Measurements from ENCODE around the gene GPHB5.

GPHB5 gene

DNA sequence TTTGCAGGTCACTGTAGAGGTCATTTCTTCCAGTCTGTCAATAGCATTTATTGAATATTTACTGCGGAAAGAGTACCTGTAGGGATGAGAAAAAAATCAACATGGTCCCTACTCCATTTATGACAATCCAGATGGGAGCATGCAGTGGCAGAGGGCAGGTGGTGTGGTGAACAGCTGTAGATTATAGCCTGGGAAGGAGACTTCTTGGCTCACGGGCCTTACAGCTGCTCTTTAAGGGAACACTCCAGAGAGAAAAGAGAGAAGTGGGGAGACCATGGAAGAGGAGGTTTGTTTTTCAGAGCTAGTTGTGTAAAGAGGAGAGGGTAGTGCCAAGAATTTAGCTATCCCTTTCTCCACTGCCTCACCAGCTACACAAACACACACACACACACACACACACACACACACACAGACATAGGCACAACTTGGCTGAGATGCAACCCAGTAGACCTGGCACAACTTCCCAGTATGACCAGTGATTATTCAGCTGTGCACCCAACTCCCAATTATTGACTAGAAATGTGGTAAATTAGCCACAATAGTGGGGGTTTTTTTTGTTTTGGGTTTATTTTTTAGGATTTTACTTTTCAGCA, 41.0 kb downstream of the GPHB5 start:
- H3K4me3 ChIP-seq (ENCODE audit: severe bottlenecking), result no peak overlapping the region
- H3K9me3 ChIP-seq (ENCODE audit: severe bottlenecking), result no peaks in the 10 kb centered on the region
- H3K36me3 ChIP-seq (ENCODE audit: low read depth), result no peaks in the 10 kb centered on the region
- no peak overlapping the region for H3K27ac ChIP-seq (ENCODE audit: poor library complexity, severe bottlenecking)
- no peaks in the 10 kb centered on the region for H3K4me1 ChIP-seq (ENCODE audit: insufficient read depth, poor library complexity, severe bottlenecking)
- H3K27me3 ChIP-seq (ENCODE audit: insufficient read depth, poor library complexity, severe bottlenecking), result peaks cover 2% of the 10 kb centered on the region
- TF ChIP-seq, protein P1, sequence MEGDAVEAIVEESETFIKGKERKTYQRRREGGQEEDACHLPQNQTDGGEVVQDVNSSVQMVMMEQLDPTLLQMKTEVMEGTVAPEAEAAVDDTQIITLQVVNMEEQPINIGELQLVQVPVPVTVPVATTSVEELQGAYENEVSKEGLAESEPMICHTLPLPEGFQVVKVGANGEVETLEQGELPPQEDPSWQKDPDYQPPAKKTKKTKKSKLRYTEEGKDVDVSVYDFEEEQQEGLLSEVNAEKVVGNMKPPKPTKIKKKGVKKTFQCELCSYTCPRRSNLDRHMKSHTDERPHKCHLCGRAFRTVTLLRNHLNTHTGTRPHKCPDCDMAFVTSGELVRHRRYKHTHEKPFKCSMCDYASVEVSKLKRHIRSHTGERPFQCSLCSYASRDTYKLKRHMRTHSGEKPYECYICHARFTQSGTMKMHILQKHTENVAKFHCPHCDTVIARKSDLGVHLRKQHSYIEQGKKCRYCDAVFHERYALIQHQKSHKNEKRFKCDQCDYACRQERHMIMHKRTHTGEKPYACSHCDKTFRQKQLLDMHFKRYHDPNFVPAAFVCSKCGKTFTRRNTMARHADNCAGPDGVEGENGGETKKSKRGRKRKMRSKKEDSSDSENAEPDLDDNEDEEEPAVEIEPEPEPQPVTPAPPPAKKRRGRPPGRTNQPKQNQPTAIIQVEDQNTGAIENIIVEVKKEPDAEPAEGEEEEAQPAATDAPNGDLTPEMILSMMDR (IDR thresholded peaks at IDR 0.05; ENCODE audit: poor library complexity, severe bottlenecking), result no peak
- ATAC-seq (ENCODE audit: low read depth) (no peak), DNase-seq (ENCODE audit: low spot score) (no peak)

GRCh38 chr14:63276492-63277342, 42.0 kb downstream of the GPHB5 start:
- peak; percentile 73 for ATAC-seq (ENCODE audit: low read depth)
- Histone ChIP-seq H3K36me3 (ENCODE audit: low read depth) (no peaks in the 10 kb centered on the region), H3K27ac (ENCODE audit: poor library complexity, severe bottlenecking) (no peak overlapping the region), H3K4me1 (ENCODE audit: insufficient read depth, poor library complexity, severe bottlenecking) (no peaks in the 10 kb centered on the region), H3K9me3 (ENCODE audit: severe bottlenecking) (no peaks in the 10 kb centered on the region), H3K4me3 (ENCODE audit: severe bottlenecking) (no peak overlapping the region), H3K27me3 (ENCODE audit: insufficient read depth, poor library complexity, severe bottlenecking) (peaks cover 2% of the 10 kb centered on the region)
- no peak for DNase-seq (ENCODE audit: low spot score)
- TF ChIP-seq, protein P1 (IDR thresholded peaks at IDR 0.05; ENCODE audit: poor library complexity, severe bottlenecking), result peak; percentile 93

DNA sequence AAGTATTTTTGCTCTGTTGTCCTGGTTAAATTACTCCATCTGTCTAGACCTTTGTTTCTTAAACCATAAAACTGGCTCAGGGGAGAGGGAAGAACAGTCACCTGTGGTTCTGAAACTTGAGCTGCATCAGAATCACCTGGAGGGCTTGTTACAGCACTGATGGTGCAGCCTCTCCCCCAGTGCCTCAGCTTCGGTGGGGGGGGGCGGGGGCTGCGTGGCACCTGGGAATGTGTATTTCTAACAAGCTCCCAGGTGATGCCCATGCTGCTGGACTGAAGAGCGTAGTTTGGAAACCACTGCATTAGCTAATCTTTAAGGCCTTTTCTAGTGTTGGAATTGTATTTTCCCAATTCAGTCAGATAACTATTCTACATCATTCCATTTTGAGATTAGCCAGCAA, 42.7 kb downstream of the GPHB5 start:
- Histone ChIP-seq H3K4me1 (ENCODE audit: insufficient read depth, poor library complexity, severe bottlenecking) (no peaks in the 10 kb centered on the region), H3K27ac (ENCODE audit: poor library complexity, severe bottlenecking) (no peak overlapping the region), H3K9me3 (ENCODE audit: severe bottlenecking) (no peaks in the 10 kb centered on the region), H3K4me3 (ENCODE audit: severe bottlenecking) (no peak overlapping the region), H3K27me3 (ENCODE audit: insufficient read depth, poor library complexity, severe bottlenecking) (peaks cover 2% of the 10 kb centered on the region), H3K36me3 (ENCODE audit: low read depth) (no peaks in the 10 kb centered on the region)
- DNase-seq (ENCODE audit: low spot score) (no peak), ATAC-seq (ENCODE audit: low read depth) (no peak)
- TF ChIP-seq, protein P1 (IDR thresholded peaks at IDR 0.05; ENCODE audit: poor library complexity, severe bottlenecking), result no peak

DNA sequence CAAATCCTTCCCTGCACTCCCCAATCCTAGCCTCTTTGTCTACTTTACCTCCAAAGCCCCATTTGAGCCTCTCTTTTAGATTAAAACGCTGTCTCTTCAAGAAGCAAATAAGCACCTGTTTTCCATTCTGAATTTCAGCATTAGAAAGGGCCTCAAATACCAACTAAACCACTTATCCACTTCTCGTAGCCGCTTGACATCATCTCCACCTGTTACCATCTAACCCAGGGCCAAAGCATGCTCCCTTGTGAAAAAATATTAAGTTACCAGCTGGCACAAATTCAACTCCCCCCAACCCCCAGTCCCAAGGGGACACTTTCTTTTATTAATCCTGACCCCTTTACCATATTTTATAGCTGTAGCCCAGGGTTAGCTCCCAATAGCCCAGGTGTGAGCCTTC, 43.1 kb downstream of the GPHB5 start:
- no peak for ATAC-seq (ENCODE audit: low read depth)
- Histone ChIP-seq H3K27ac (ENCODE audit: poor library complexity, severe bottlenecking) (no peak overlapping the region), H3K36me3 (ENCODE audit: low read depth) (no peaks in the 10 kb centered on the region), H3K4me1 (ENCODE audit: insufficient read depth, poor library complexity, severe bottlenecking) (no peaks in the 10 kb centered on the region), H3K4me3 (ENCODE audit: severe bottlenecking) (no peak overlapping the region), H3K9me3 (ENCODE audit: severe bottlenecking) (no peaks in the 10 kb centered on the region), H3K27me3 (ENCODE audit: insufficient read depth, poor library complexity, severe bottlenecking) (peaks cover 2% of the 10 kb centered on the region)
- TF ChIP-seq, protein P1 (IDR thresholded peaks at IDR 0.05; ENCODE audit: poor library complexity, severe bottlenecking), result no peak
- DNase-seq (ENCODE audit: low spot score), result no peak
